HG03558 (cell line): ENCODE results near the gene APEH.
"Not testable (repeated sequence)": the region's sequence is repeated elsewhere in the genome, so short reads cannot be mapped to it uniquely, and the experiment has no call there.

Experiments used
- ATAC-seq: cut with Tn5 transposase; IDR thresholded peaks from one replicate; pipeline ENCODE4 v1.9.1; 2021; ENCODE audit warnings: moderate number of reproducible peaks; ENCODE audit not compliant: unreplicated experiment; ENCODE audit errors: extremely low read depth

Gene APEH

DNA sequence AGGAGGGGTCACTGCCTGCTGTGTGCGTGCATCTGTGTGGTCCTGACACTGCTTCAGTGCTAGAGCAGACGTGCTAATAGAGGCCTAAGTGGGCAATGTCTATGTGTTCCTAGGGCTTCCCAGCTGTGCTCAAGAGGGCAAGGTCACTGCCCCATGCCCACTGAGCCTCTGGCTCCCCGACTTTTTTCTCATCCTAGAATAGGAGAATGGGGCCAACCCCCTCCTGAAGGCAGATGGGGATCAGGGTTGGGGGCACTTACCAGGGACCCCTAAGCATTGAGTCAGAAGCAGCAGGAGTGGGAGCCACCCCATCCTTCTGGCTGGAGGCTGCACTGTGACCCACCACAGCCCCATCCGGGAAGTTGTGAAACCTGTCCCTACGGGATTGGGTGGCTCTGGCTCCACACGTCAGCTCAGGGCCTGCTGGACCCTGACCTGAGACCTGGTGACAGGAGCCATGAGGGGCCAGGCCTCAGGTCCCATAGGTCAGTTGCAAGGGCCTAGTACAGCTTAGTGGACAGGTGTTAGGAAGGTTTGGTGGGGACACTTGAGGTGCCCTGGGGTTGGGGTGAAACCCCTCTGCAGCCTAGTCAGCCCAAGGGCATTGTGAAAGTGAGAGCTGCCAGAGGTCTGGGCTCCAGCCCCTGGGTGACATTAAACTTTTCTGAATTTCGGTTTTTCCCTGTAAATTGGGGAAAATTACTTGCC lies 14.3 kb downstream of the APEH start:
- not testable (repeated sequence) for ATAC-seq

DNA sequence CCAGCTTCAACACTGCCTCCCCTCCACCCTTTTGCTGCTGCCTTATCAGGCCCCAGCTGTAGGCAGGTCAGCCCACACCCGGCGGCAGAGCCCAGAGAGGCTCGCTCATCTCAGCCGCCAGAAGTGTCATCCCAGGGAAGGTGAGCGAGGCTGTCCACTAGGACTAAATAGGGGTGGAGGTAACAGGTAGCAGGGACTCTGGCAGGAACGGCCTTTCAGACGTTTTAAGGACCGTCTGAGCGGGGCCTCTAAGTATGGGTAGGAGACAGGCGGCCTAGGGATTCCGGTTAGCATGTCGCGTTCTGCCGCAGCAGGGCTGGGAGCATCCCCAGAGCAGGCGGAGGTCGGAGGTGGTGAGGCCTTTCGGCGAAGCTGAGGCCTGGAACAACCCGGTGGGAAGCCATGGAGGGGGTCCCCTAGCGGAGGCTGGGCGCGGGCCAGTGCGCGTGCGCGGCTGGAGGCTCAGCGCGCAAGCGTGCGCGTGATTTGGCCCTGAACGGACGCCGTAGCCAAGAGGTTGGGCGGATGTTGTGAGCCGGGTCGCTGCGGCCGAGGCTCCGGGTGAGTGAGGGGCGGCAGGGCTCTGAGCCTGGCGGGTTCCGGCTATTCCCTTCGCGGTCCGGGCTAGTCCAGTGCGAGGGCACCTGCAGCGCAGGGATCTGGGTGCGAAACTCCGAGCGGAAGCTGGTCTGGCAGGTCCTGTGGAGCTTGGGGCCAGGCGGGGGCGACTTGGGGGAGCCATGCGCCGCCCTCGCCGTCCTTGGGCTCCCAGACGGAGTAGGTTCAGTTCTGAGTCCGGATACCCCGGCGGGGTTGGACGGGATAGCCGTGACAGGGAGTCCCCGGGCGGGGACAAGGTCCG lies 15.1 kb downstream of the APEH start, which contains the start of the genes MST1 and RNF123:
TSS of gene MST1 (minus strand) at position 429 of the 862 bp plus-strand sequence. CDS start 783 bp downstream, outside the sequence.
TSS of gene RNF123 (plus strand) at position 512 of the 862 bp plus-strand sequence. CDS start 1,609 bp downstream, outside the sequence.
- ATAC-seq, result no peak

DNA sequence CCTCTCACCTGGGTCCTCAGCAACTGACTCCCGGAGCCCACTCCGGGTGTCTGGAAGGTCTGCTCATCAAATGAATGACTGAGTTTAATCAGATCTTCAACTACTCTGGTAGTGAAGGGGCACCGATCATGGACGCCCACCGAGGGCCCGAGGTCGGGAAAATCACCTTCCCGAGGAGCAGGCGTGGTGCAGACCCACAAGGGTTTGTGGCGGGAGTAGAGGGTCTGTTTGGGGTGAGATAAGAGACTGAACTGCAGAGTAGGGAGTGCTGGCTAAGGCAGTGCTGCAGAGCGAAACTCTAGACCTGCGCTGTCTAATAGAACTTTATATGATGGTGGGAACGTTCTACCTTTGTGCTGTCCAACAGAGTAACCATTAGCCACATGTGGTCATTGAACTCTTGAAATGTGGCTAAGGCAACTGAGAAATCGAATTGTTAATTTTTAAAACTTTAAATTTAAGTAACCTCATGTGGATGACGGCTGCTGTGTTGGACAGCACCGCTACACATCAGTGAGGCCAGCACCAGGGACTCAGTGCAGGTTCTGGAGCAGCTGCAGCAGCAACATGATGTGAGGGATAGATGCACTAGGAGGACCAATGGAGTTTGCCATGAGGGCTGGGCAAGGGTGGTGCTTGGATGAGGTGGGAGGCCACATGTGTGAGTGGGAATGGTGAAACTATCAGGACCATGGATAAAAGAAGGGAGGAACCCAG lies 15.9 kb downstream of the APEH start:
- not testable (repeated sequence) for ATAC-seq

DNA sequence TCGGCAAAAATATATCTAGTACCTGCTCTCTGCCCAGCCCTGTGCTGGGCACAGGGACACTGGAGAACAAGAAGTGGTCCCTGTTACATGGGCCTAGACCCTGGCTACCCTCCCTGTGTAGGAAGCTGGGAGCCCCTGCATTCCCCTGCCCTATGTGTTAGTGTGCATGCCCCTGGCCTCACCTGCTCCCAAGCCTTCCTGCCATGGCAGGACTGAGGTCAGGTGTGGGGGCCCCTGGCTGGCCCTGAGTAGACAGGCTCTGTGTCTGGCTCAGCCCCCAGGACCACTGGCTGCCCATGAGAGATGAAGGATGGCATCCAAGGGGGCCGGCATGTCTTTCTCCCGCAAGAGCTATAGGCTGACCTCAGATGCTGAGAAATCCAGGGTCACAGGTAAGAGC lies 16.7 kb downstream of the APEH start:
- not testable (repeated sequence) for ATAC-seq

DNA sequence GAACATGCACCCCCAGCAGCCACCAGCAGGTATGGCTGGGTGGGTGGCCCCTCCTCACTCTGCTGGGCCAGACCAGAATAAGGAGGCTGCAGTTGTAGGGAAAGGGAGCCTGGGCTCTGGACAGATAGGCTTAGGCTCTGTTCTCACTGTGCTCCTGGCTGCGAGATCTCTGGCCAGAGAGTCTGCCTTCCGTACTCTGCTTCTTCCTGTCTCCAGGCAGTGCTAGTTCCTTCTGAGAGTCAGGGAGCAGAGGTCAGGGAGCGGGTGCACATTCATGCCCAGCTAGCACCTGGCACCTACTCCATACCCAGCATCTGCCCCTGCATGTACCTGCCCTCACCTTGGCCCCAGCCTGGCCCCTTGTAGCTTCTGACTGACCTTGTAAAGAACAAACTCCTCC lies 17.3 kb downstream of the APEH start:
- ATAC-seq, result not testable (repeated sequence)

DNA sequence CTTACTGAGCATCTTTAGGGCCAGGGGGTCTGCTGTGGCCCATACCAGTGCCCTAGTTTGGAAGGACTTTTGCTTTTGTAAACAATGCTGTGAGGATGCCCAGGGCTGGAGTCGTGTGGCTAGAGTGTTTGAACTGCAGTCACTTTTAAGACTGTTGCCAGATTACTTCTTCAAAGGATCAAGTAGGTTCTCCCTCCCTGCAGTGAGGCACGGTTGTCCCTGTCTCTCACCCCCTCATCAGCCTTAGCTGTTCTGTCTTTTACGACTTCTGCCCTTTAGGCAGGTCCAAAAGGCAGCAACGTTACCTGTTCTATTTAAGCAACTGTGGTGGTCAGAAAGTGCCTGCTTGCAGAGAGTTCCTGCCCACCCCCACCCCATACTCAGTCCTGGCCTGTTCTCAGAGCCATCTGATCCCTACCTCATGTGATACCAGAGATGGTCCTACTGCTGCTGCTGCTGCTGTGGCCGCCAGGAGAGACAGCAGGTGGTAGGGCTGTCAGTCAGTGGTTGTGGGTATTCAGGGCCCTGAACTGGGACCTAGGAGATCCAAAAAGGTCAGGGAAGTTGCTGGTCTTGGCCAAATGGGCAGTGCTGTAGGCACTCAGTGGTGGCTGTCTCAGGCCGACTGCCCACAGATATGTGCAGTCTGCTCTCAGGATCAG lies 20.4 kb downstream of the APEH start:
- not testable (repeated sequence) for ATAC-seq

DNA sequence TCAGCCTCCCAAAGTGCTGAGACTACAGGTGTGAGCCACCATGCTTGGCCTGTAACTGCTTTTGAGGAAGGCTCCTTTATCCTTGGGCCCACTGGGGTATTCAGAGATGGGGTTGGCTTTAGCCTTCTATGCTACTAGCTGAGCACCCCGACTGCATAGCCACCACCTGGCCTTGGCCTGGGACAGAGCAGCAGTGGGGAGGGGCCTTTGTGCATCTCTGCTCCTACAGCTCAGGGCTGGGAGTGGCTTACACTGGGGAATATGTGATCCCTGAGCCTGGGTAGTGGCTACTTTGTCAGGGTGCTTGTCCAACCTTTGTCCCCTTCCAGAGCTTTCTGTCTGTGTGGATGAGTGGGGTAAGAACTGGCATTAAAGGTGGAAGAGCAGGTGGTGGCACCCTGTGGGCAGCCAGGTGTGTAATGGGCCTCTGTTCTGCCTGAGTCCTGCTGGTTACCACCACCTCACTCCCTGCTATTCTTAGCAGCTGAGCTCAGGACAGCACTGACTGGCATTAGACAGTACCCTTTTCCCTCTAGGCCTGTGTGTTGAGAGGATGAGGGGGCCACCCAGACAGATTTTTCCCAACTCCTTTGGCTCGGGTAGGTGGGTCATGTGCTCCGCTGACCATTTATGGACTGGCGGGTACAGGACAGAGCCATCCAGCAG lies 21.3 kb downstream of the APEH start:
- ATAC-seq, result not testable (repeated sequence)

DNA sequence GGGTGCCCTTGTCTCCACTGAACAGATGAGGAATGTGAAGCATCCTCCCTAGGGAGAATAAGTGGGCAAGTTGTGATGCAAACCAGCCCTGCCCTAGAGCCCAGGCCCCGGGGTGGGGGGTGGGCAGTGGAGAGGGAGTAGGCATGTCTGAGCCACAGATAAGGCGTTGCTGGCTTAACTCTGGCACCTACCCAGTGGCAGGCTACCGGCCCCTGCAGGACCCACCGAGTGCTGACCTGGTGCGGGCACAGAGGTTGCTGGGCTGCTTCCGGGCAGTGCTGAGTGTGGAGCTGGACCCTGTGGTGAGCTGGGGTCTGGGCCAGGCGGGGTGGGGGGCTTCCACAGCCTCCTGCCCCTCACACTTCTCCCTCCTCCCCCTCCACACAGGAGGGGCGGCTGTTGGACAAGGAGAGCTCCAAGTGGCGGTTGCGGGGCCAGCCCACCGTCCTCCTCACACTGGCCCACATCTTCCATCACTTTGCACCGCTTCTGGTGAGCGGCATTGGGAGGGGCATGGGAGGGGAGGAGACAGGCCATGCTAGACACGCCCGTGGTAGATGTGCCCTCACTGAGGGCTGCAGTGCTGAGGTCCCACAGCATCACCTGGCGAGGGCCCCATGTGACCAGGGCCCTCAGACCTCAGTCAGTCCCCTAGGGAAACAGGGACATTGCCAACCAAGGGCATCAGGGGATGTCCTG lies 25.3 kb downstream of the APEH start:
- ATAC-seq, result no peak

DNA sequence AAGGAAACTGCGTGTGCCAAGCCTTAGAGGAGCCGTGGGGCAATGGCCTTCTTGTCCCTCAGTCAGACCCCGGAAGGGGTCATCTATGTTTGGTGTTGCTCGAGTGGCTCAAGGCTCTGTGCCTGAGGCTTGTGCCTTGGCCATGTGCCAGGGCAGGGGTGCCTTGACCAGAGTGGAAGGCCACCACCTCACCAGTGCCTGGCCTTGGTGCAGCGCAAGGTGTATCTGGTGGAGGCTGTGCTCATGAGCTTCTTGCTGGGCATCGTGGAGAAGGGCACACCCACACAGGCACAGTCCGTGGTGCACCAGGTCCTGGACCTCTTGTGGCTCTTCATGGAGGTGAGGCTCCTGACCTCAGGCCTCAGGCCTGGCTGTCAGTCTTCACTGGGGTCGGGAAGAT lies 25.9 kb downstream of the APEH start:
- ATAC-seq, result no peak

DNA sequence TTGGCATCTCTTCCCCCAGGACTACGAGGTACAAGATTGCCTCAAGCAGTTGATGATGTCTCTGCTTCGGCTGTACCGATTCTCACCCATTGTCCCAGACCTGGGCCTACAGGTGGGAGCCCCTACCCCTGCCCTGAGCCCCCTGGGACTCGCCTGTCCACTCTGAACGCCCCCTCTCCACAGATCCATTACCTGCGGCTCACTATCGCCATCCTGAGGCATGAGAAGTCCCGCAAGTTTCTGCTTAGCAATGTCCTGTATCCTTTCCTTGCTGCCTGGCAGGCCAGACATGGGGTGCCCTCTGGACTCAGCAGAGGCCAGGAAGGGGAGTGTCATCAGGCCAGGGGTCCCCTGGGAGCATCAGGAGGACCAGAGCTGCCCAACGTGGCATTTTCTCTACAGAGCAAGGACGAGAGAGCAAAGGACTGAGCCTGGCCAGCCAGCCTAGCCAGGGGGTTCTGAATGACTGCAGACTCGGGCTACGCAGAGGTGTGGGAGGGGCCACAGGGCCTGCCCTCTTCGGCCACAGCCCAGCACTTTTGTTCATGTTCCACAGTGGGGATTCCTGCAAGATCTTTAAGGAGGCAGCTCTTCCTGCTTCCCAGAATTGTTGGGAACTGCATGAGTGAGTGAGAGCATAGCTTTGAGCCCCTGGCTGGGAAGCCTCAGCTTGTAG lies 26.4 kb downstream of the APEH start:
- ATAC-seq, result no peak

DNA sequence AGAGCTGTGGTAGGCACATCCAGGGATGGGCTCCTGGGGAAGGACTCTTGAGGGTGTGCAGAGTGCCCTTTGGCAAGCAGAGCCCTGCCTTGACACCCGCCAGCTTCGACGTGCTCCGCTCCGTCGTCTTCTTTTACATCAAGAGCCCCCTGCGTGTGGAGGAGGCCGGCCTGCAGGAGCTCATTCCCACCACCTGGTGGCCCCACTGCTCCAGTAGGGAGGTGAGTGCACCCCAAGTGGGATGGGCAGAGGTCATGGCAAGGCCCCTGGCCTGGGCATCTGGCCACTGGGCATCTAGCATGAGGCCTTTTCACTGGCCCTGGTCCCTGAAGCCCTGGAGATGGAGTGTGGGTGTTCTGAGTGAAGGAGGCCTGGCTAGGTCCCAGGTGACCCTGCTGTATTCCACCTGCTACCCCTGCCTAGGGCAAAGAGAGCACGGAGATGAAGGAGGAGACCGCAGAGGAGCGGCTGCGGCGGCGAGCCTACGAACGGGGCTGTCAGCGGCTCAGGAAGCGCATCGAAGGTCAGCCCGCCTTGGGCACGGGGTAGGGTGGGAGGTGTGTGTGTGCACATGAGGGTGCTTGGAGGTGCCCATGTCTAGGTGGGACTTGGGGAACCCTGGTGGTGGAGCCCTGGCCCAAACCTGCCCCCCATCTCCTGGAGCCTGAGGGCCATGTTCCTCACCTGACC lies 27.4 kb downstream of the APEH start:
- no peak for ATAC-seq

DNA sequence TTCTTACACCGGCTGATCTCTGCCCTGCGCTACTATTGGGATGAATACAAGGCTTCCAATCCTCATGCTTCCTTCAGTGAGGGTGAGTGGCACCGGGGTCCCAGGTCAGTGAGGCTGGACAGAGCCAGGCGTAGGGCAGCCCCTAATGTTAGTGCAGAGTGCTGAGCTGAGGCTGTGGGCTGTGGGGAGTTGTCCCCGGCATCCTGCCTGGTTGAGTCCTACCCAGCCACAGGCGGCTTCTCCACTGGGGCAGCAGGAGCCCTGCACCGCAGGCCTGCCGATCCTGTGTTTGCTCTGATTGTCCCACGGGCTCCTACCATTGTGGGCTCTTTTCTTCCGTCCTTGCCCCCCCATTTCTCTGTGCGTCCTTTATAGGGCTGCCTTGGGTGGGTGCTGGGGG lies 28.5 kb downstream of the APEH start:
- ATAC-seq, result no peak

DNA sequence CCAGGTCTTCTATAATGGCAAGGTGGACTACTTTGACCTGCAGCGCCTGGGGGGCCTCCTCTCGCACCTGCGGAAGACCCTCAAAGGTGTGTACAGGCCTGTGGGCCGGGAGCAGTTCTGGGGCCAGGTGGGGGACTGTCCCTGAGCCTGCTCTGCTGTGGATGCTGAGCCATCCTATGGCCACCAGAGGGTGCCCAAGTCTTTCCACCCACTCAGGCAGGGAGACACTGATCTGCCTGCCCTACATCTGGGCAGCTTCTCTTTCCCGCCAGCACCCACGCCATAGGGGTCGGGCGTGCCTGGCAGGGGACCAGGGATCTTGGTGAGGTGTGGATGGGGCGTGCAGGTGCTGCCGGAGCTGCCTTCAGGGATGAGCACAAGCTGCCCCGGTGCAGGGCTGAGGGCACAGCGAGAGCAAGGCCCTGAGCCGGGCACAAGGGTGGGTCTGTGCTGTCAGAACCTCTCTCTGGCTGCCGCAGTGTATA lies 29.3 kb downstream of the APEH start:
- ATAC-seq, result no peak

DNA sequence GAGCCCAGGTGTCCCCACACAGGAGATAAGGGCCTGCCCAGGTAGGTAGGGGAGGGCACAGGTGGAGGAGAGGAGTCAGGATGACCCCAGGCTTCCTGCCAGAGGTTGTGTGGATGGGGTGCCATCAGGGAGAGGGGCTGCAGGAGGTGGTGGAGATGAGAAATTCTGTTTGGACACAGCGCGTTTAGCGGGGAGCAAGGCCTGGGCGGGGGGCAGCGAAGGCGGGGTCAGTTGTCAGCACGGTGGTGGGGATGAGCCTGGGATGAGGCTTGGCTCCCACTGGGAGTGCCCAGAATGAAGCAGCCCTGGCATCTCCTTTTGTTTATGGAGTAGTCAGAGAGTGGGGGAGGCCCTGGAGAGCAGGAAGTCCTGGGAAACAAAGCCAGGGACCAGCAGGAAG lies 29.8 kb downstream of the APEH start:
- no peak for ATAC-seq

DNA sequence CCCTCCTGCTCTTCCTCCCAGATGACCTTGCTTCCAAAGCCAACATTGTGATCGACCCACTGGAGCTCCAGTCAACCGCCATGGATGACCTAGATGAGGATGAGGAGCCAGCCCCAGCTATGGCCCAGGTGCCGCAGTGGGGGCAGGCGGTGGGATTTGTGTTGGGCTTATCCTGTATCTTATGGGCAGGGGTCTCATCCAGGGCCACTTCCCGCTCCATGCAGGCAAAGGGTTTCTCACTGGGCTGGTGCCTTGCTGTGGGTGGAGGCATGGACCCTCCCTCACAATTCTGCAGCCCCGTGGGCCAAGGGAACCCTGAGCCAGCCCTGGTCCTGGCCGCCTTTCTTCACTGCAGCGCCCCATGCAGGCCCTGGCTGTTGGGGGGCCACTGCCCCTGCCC lies 30.5 kb downstream of the APEH start:
- no peak for ATAC-seq

DNA sequence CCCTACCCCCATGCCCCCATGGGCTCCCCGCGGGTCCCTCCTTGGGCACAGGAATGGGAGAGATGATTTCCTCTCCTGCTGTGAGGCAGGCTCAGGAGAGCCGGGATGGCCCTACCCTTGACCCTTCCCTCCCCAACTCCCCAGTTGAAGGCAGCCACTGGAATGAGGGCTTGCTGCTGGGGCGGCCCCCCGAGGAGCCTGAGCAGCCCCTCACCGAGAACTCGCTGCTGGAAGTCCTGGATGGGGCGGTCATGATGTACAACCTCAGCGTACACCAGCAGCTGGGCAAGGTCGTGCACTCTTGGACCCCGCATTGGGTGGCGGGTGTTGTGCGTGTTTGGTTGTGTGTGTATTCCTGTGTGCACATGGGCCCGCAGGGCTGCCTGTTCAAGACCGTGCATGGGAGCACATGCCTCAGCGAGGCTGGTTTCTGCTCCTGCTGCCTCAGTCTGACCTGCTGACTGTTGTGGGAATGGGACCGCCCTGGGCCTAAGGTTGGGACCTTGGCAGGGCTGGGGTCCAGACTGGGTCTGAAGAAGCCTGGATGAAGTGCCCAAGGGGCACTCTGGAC lies 31.3 kb downstream of the APEH start:
- no peak for ATAC-seq

DNA sequence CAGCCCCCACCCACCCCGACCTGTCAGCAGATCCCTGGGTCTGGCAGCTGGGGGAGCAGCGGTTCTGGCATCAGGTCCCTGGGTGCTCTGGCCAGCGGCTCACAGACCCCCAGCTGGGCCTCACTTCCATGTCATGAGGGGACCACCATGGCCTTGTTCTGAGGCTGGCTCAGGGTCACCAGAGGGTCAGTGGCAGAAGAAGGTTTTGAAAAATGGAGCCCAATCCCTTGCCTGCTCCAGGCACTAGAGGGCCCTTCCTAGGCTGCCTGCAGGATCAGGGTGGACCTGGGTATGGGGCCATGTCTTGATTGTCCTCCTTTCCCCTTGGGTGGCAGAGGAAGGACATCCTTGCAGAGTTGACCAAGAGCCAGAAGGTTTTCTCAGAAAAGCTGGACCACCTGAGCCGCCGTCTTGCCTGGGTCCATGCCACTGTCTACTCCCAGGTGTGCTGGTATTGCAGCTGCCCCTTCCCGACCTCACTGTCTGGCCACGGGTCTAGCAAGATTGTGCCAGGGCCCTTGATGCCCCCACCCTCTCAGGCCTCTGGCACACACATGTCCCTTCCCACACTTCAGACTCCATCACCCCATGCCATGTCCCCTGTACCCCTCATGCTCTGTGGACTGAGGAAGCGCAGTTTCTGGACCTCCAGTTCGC lies 32.4 kb downstream of the APEH start:
- ATAC-seq, result no peak
